Stimulated activated CD4-positive, alpha-beta T cell treated with anti-CD3 and anti-CD28 coated beads, TNF-alpha, amount 100 ng/mL, for 4 hours (primary cell): ENCODE results near the gene HSPH1.
"Not testable (repeated sequence)": the region's sequence is repeated elsewhere in the genome, so short reads cannot be mapped to it uniquely, and the experiment has no call there.

Experiments
- DNase-seq, 3 experiments: peaks; one replicate each; pipeline ENCODE4 v3.0.0-alpha.2; 2020; ENCODE audit warnings: low read depth in 3 of 3

The HSPH1 gene

DNA sequence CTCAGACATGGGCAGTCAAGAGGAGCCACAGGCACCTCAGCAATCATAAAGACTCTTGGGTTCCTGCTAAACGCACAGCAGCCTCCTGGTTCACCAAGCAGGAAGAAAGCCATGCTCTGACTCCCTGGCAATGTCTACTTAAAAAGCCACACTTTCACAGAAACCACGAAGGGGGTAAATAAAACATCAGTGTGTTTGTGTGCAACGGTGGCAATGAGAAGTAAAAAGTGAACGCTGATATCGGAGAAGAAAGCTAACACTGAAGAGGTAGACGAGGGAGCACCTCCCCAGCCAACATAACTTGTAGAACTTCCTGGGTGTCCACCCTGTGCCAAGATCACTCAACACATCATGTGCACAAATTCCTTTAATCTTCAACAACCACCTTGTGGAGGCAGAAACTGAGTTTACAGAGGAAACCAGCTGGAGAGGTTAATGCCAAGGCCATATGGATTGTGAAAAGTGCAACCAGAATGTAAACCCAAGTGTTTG, 30.2 kb downstream of the HSPH1 start:
- DNase-seq, result no peak

DNA sequence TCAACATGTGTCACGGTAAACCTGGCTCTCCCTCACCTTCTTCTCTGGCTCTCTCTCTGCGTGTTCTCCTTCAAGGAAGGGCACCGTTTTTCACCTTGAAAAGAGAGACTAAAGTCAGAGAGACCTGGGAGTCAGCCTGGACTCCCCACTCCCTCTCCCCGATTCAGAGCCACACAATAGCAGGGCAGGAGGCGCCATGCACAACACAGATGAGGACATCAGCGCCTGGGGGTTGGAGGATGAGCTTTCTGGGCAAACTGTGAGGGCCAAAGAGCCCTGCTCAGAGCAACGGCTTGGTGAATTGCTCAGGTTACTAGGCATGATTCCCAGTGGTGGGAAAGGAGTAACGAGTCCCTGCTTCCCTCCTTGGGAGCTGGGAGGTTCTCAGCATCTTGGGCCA, 32.3 kb downstream of the HSPH1 start:
- DNase-seq, result no peak

DNA sequence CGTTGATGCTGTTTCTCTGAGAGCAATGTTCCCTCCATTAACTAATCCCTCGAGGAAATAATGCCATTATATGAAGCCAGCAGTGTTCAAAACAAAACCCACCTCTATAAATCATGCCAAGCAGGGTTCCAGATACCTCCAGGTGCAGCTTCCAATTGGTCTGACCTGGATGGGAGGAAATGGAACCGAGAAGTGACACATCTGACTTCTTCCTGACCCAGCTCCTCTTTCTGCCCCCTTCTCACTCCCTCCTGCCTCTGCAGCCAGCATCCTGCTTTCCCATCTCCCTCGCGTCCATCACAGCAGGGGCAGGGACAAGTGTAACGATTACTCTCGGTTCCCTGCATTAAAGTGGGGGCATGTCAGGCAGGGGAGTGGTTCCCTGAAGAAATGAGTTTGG, 37.5 kb downstream of the HSPH1 start:
- no peak for DNase-seq

DNA sequence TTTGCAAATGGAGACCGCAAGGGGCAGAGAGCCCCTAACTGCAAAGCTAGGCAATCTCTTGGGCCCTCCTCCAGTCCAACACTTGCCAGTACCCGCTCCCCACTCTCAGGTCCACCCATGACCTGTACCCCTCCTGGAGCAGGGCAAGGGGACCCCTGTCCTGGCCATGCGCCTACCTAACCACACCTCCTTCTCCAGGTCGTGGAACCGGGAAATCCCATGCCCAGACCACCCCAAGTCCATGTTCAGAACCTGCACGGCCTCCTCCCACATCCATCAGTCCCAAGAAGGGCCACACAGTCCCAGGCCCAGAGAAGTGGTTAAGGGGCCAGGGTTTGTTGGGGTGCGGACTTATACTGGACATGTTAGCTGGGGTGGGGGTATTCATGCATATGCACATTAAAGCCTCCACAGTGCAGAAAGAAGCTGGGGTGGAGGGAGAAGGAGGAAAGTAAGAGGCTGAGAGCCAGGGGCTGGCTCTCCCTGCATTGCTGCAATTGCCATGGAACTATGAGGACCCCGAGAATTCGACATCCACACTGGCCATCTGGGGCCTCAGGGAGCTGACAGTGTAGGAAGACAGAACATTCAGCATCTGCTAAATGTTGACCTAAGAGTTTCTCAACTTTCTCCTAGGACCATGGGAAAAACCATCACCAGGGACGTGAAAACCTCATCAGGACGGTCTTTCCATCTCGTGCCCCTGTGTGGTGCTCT, 39.0 kb downstream of the HSPH1 start:
- no peak for DNase-seq

DNA sequence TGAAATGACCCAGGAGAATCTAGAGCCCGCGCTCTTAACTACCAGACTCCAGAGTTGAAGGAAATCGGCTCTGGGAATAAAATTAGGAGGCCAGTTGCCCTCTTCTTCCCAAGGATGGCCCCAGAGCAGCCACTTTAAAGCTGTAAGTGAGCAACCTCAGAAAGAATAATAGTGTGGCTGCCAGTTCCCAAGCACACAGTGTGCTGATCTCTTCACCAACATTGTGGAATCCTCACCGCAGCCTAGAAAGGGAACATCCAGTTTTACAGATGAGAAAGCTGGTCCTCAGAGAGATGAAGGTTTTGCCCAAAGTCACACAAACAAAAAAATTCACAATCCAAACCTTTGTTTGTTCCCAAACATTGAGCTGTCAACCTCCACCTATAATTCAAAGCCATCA, 39.6 kb downstream of the HSPH1 start:
- no peak for DNase-seq

DNA sequence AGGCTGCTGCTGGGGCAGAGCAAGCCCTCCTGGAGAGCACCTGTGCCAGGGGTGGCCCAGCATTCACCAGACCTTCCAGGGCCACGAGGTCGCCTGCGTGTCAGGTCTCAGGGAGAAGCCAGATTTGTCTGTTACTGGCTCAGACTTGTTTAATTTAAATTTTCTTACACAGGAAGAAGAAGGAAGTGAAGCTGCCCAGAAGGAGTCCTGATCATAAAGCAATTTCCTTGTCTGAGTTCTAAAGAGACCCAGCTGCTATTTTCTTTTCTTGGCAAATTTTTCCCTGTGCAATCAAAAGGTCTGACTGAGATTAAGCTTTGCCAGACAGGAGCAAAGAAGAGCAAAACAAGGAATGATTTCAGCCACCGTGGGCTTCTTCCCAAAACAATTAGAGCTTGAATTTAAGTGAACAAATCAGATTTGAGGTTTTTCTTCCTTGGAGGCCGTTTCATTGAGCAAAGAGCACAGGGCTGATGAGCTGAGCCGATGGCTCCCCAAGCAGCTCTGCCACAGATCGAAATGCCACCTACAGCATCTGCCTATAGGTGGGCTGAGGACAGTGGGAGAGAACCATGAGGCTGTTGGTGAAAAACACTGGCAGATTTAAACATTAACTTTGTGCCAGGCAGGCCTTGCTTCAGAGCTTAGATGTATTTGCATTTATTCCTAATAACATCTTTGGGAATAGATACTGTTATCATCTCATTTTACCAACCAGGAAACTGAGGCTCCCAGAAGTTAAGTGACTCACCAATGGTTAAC, 40.1 kb downstream of the HSPH1 start:
- no peak for DNase-seq

DNA sequence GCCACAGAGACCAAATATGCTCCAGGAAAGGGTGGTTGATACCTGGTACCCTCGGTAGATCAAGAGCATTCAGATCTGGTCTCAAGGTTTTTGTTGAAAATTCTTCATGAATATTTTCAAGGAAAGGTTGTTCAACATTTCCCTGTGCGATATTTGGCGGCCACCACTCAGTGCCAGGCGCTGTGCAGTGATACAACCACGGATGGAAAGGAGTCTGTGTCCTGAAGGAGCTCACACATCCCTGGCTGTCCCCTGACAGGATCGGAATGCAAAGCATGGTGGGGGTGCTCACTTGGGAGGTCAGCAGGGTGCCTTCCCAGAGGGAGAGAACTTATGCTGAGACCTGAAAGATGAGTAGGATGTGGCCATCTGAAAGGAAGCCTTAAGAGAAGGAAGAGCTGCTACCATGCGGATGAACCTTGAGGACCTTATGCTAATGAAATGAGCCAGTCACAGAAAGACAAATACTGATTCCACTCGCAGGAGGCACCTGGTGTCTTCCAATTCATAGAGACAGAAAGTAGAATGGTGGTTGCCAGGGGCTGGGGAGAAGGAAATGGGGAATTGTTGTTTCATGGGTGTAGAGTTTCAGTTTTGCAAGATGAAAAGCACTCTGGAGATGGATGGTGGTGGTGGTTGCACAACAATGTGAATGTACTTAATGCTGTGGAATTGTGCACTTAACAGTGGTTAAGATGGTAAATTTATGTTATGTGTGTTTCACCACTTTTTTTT, 41.6 kb downstream of the HSPH1 start:
- DNase-seq, result no peak

DNA sequence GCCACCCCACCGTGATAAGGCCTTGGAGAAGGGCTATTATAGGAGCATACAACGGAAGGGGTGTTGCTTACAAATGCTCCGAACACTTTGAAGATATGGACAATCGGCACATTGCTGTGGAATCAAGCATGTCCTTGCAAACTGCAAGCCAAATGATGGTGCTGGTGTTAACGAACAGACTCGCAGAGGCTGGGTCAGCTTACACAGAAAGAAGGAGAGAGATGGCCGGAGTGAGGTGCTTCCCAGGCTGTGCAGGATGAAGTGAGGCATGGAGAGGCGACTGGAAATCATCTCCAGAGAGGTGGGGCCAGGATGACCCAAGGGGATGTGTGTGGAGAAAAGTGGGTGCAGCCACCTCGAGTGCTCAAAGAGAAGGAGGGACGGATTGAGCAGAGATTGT, 42.2 kb downstream of the HSPH1 start:
- DNase-seq, result no peak

DNA sequence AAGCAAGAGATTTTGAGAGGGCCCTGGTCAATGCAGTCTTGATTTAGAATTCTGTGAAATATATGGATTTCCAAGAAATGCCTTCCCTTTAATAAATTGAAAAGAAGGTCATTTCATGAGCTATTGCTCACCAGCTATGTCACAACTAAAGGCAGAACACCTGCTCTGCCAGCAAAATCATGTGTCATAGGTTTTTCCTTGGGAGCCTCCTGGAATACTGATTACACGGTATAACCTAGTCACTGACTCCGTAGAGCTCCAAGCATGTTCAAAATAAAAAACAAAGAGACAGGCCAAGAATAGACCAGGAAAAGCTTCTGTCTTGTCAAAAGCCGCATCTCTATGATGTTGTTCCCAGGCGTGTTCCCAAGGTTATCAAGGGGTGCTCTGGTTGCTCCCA, 45.5 kb downstream of the HSPH1 start:
- no peak for DNase-seq

DNA sequence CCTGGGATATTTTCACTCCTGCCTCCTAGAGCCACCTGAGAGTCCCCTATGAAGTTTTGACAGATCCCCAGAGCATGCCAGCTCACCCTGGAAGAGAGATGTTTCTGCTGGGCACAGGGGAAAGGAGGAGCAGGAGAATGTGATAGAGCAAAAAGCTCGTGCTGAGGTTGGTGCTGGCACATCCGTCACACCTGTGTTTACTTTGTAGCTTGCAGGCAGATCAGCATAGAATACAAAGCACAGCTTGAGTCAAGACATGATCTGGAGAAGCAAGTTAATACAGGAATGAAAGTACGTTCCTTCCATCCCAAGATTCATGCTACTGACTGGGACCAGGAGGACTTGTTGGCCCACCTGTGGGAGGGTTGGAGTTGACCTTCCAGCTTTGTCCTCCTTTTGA, 46.1 kb downstream of the HSPH1 start:
- no peak for DNase-seq

DNA sequence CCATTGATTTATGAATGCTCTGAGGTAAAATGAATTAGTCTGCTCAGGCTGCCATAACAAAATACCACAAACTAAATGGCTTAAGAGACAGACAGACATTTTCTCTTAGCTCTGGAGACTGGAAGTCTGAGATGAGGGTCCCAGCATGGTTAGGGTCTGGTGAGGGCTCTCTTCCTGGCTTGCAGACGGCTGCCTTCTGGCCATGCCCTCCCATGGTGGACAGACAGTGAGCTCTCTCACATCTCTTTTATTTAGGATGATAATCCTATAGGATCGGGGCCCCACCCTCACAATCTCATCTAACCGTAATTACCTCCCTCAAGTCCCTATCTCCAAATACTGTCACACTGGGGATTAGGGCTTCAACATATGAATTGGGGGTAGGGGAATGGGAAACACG, 47.1 kb downstream of the HSPH1 start:
- DNase-seq, result no peak

DNA sequence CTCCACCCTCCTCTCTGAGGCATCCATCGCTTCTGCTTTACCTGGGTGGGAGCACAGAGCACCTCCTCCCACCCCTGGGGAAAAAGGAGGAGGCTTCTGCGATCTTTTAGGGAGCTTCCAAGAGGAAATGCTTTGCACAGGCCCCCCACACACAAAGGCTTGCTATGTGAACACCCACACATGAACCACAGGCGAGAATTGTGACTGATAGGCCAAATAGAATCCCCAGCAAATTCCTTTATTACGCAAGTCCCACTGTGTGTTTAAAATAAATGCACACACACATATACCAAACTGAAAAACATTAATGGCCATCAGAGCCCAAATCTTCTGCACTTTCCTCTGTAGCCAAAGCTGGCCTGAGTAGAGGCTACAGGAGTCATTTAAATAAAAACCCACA, 50.6 kb downstream of the HSPH1 start:
- DNase-seq, result no peak

DNA sequence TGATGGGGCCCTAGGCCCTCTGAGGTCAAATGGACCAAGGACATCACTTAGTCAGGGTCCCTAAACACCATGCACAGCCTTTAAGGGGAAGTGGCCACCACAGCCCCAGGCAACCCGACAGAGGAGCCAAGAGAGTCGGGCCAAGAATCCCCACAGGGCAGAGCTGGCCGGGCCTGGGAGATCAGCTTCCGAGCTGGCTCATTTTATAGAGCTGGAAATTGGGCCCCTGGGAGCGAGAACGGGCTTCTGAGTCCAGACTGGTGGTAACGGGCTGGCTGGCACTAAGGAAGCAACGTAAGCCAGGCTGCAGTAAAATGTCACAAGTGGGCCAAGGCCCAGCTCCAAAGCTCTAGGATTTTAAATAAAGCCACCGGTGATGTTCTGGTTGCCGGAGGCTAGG, 51.1 kb downstream of the HSPH1 start:
- no peak for DNase-seq

DNA sequence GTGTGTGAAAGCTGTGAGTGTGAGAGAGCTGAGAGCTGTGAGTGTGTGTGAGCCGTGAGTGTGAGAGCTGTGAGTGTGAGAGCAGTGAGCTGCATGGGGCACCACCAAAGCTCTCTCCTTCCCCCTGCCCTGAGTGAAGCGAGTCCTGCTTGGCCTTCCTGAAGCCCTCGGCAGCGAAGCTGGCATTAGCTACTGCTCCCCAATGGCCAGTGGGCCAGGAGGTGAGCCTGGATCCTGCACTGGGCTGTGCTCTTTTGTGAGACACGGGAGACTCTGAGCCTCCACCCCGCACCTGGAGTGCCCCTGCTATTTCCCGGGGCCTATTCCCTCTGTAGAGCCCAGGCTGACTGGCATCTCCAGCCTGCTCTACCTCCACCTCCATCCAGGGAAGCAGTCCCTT, 51.5 kb downstream of the HSPH1 start:
- no peak for DNase-seq

DNA sequence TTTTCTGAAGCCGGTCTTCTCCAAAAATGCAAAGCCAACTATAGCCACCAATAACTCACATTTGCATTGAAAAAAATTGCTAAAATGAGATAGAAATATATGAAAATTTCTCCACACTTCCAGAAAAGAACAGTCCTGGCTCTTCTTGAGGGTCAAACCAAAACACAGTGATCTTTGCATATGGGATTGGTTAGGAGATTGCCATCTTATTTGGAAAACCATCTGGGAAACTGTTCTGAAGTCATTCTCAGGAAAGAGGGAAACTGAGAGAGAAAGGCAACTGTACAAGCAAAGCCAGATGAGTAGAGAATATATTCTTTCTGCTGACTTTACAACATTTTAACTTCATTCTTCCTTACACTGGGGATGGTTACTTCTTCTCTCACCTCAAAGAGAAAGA, 54.6 kb downstream of the HSPH1 start:
- DNase-seq, result no peak

DNA sequence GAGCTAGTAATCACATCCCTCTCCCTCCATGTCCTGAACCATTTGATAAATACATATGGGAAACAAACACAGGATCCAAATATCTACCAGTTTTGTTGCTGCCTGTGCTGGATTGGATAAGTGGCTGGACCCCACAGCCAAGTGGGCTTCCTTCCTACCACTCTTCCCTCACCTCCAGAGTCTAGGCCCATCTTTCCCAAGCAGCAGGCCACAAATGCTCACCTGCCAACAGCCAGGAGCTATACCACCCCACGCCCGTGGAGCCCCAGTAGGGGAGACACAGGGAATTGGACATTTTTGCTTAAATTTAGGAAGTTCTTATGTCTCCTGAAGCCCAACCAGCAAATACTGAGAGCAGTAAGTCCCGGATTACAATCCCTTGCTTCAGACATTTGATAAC, 55.8 kb downstream of the HSPH1 start:
- DNase-seq, result no peak

DNA sequence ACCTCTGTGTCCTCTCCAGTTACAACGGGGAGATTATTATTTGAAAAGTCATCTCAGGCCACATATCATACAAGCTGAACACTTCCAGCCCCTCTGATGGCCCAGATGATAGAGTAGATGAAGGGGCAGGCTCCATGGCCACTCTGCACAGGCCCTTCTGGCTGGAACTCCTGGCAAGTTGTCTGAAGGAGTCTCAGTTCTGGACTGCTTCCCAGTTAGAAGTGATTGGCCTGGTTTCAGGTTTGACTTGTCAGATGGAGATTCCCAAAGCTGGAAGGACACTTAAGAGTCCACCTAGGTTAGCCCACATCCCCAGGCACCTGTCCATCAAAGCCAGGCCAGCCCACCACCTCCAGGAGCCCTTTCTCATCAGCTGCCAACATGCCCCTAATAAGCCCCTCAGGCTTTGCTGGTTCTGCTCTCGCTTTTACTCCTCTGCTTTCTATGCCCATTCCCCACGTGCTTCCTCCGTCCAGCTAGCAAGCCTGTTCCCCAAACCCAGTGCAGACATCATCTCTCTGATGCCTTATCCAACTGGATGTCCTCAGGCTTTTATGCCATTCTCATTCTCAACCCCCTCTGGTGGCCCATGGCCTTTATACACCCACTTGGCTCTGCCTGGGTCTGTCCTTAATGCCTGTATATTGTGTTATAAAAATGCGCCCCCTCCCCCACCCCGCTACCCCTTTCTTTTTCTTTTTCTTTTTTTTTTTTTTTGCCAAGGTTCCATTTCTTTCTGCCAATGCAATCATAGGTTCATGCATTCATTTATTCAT, 56.5 kb downstream of the HSPH1 start:
- no peak for DNase-seq

DNA sequence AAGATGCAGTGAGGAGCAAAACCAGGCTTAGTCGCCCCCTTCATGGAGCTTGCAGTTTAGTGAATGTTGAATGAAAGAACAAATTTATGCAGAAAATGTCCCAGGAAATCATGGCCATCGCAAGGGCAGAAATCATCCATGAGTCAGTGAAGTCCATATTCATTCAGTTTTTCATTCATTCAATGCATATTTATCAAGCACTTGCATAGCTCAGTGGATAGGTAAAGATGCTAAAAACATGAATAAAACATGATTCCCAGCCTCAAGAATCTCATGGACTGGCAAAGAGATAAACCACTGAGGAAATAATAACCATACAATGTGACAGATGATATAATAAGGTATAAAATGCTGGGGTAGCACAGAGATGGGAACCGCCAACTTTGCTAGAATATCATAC, 58.8 kb downstream of the HSPH1 start:
- no peak for DNase-seq

DNA sequence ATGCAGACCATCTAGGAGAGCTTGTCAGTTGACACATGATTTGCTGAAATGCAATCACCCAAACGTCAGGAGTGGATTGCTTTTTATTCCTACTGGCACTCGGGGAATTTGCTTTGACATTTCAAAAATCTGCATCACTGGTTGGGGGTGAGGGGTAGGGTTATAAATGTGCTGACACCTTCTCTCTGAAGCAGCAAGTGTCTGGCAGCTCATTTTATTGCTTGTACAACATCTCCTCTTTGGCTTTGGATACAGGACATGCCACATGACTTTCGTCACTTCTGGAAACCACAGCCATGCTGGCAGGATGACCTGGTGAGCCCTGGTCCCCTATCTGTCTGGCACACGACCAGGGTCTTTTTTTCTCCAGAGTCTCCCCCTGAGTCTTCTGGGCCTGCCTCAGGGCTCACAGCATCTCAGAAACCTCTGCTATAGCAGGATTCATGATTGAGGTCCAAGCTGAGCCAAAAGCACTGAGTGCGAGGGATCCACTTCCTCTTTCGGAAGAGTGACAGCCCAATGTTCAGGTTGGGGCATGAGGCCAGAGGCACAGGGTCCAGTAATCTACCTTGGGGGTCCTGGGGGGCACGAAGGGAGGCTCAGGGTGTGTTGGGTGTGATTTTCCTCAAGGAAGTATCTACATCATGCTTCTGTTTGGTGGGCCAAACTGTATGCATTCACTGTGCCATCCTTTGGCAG, 60.1 kb downstream of the HSPH1 start:
- no peak for DNase-seq

DNA sequence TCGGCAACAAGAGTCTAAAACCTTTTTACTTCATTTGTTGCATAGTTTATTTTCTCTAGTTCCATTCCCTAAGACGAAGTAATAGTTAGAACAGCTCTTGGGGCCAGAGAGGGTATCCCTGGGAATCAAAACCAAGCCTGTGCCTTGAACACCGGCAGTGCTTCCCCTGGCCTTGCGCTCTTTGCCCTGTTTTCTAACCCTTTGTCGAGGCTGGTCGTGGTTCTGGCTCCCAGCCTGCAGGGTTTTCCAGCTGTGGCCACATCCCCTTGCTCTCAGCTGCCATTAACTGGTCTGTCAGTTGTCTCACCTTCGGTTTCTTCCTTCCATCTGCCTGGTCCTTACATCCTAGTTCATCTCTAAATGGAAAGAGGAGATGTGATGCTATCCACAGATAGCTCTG, 61.0 kb downstream of the HSPH1 start:
- DNase-seq, result no peak

DNA sequence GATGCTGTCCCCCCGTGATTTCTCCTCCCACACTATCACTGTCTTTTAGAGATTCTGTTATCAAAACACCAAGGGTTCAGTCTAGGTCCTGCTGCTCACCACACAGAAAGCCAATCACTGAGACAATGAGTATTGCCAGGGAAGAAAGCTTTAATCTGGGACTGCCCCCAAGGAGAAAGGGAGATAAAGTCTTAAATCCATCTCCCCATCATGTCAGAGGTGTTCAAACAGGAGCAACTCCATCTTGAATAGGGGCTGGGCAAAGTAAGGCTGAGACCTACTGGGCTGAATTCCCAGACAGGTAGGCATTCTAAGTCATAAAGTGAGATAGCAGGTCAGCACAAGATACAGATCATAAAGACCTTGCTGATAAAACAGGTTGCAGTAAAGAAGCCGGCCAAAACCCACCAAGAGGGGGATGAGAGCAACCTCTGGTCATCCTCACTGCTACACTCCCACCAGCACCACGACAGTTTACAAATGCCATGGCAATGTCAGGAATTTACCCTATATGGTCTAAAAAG, 63.7 kb downstream of the HSPH1 start:
- DNase-seq, result not testable (repeated sequence)
